ENCODE data around the gene NRP1. TPM values are rescaled to one million over a fixed set of nuclear protein-coding genes. Genes with fewer than 3 reads are reported as not detected.

Gene NRP1
- total RNA-seq, 2 experiments from 2014 or later = 1.9 to 2.0 TPM

DNA sequence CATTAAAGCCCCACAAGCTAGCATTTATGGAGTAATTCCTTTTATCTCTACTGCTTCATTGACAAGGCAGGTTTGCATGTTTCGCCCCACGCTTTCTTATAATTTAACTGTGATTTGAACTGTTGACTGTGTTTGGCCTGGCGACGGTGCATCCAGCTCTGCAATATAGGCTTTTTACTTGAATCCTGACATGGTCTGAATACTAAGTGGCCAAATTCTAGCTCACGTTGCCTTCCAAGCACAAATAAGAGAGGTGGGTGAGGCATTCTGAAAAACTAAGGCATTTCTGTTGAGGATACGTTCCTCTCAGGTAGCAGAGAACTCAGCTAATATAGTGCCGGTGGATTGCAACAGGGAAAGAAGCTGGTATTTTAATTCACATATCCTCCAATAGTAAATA is 61.8 kb downstream of the NRP1 start:
- ChIA-PET POLR2A (no interaction called here), CTCF (no interaction called here)

DNA sequence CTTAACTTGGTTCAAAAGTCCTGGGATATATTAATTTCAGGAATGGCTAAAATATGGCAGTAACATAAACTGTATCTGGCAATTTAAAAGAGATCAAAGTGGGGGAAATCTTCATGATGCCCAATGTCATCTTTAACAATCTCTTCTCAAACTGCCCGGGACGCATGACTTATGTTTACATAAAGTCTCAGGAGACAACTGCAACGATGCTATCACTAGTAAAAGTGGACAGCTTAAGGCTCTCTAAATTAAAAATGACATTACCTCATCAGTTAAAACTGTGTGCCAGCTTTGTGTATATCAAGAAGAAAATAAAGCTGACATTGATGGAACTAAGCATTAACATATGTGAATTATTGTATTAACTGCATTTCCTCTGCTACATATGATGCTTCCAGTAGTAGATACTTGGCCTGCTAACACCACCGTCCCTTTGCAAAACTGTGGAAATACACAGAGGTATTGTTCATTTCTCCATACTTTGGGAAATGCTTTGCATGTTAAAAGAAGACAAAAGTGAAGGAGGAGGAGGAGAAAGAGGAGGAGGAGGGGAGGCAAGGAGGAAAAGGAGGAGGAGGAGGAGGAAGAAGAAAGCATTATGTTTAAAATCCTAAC is 62.4 kb downstream of the NRP1 start:
- ChIA-PET POLR2A (no interaction called here), CTCF (no interaction called here)

GRCh38 chr10:33270971-33271370 is 63.5 kb downstream of the NRP1 start:
- POLR2A ChIA-PET = no interaction called here
- CTCF ChIA-PET = no interaction called here

GRCh38 chr10:33267708-33268107 is 66.8 kb downstream of the NRP1 start:
- ChIA-PET POLR2A (no interaction called here), CTCF (no interaction called here)

DNA sequence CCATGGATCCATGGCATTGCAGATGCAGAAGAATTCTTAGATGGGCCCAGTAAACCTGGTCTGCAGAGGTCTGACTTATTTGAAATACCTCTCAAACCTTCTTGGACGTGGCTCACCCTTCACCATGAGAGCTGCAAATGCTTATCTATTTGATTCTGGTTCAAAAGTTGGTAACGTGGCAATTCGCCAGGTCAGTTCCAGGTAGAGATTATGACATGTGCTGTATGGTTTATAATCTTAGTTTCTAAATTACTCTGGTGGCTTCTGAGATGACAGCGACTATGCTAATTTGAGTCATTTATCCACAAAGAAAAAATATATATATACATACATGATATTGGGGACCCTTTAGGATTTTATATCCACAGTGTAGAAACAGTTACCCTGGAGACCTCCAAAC is 68.8 kb downstream of the NRP1 start:
- ChIA-PET POLR2A (no interaction called here), CTCF (no interaction called here)

- POLR2A ChIA-PET = interaction anchor here (1.5 kb wide), 1 partner anchor 11 kb away, joined by 7 read pairs; no protein-coding TSS in a partner anchor
Measured at GRCh38 chr10:33263453-33263852, 71.0 kb downstream of the NRP1 start.

GRCh38 chr10:33262871-33263270 is 71.6 kb downstream of the NRP1 start:
- CTCF ChIA-PET = interaction anchor here (0.7 kb wide), 1 partner anchor 8 kb away, joined by 3 read pairs; no protein-coding TSS in a partner anchor

More at GRCh38 chr10:33263453-33263852, 71.0 kb downstream of the NRP1 start:
- CTCF ChIA-PET = interaction anchor here (0.7 kb wide), 2 partner anchors 8 to 190 kb away, joined by 3 read pairs; no protein-coding TSS in a partner anchor

DNA sequence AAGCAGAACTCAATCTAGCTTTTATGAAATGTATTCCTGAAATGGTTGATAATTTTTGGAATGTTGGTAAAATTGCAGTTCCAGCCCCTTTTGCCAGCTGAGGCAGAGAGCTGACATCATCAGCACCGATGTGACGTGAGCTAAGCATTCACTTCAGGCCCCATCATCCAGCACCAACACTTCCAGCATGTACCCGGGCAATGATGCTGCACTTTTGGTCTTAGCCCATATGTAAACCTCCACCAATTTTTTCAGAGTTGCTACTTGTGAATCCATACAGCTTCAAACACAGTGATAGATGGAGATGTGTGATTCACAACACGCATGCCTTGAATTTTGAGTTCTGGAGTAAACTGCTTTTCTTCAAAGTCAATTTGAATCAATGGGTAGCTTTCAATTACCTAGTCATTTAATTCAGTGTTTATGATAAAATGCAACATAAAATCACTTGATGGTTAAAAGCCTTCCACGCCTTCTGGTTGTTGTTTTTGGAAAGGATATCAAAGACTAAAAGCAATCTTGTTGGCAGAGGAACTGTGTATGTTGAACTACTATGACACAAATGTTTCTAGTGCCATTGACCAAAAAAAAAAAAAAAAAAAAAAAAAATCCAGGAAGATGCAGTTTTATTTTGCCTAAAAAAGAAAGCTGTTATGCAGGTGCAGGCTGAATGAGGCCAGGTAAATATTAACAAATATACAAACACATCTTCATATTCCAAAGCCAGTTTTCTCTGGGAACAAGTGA is 73.9 kb downstream of the NRP1 start:
- POLR2A ChIA-PET = no interaction called here
- CTCF ChIA-PET = interaction anchor here (0.7 kb wide), 1 partner anchor 73 kb away, joined by 3 read pairs; no protein-coding TSS in a partner anchor

More at GRCh38 chr10:33262871-33263270, 71.6 kb downstream of the NRP1 start:
- POLR2A ChIA-PET = interaction anchor here (1.5 kb wide), 1 partner anchor 10 kb away, joined by 7 read pairs; no protein-coding TSS in a partner anchor

- ChIA-PET POLR2A (no interaction called here), CTCF (interaction anchor here (0.5 kb wide), 1 partner anchor 144 kb away, joined by 3 read pairs; no protein-coding TSS in a partner anchor)
Measured at GRCh38 chr10:33258967-33259366, 75.5 kb downstream of the NRP1 start.

DNA sequence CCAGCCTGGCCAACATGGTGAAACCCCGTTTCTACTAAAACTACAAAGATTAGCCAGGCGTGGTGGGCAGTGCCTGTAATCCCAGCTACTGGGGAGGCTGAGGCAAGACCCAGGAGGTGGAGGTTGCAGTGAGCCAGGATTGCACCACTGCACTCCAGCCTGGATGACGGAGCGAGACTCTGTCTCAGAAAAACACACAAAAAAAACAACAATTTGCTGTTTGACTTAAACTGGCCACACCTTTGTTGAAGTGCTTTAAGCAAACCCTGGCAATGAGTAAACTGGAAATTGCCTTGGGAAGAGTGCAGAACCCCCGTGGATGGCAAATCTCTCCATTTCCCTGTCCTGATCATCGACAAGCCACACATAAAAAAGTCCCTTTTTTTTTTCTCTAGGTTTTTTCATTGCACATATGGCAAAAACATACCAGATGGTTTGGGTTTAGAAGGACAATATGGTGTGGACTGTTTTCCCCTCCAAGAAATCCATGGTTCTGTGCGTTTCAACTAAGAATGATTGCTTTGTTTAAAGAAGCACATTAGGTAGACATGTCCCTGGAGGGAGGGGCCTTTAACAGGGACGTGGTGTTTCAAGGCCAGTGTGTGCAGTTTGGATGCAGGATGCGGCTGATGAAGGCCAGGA is 76.9 kb downstream of the NRP1 start:
- CTCF ChIA-PET = no interaction called here
- POLR2A ChIA-PET = no interaction called here

- ChIA-PET POLR2A (no interaction called here), CTCF (no interaction called here)
Measured at GRCh38 chr10:33256458-33256857, 78.0 kb downstream of the NRP1 start.

DNA sequence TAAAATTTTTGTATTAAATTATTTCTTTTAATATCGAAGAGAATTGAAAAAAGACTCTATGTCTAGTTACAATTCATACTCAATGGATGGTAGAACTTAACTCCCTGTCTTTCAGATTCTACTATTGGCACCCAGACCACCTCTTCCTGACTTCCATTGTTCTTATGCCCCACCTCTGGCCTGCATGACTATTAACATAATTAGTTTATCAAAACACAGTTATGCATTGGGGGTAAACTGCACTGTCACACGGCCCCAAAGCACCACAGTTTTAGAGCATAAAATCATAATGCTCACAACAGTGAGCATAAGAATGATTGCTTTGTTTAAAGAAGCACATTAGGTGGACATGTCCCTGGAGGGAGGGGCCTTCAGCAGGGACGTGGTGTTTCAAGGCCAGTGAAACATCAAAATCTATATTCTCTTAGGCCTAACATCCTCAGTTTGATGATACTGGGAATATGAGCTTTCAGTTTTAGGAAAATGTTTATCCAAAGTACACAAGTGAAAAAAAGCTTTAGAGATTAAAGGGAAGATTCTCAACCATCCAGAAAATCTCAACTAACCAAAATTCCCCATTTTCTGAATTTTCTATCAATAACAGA is 79.8 kb downstream of the NRP1 start:
- POLR2A ChIA-PET = no interaction called here

GRCh38 chr10:33253411-33253810 is 81.1 kb downstream of the NRP1 start:
- ChIA-PET POLR2A (interaction anchor here (0.7 to 1.0 kb wide), 3 partner anchors 10 to 307 kb away, joined by 4 to 7 read pairs (median 5); no protein-coding TSS in a partner anchor), CTCF (no interaction called here)

More for the DNA sequence above, 79.8 kb downstream of the NRP1 start:
- CTCF ChIA-PET = interaction anchor here (0.9 kb wide), 1 partner anchor 8 kb away, joined by 3 read pairs; no protein-coding TSS in a partner anchor

DNA sequence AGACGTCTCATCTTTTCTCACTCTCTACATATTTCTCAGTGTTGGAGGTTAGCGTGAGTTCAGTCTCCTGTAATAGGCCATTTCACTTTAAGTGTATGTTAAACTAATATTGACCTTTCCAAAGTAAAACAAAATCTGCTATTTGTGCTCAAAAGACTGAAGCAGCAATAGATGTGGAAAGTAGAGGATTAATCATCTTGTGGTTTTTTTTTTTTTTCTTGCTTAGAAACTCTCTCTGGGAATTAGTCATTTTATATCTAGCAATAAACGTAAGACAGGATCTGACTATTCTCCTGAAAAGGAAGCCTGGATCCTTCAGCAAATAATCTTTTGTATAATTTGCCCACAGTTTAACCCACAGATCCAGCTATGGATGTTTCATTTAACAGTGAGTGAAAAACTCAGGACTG is 81.7 kb downstream of the NRP1 start:
- ChIA-PET POLR2A (interaction anchor here (0.7 to 1.0 kb wide), 3 partner anchors 11 to 308 kb away, joined by 4 to 7 read pairs (median 5); no protein-coding TSS in a partner anchor), CTCF (no interaction called here)

DNA sequence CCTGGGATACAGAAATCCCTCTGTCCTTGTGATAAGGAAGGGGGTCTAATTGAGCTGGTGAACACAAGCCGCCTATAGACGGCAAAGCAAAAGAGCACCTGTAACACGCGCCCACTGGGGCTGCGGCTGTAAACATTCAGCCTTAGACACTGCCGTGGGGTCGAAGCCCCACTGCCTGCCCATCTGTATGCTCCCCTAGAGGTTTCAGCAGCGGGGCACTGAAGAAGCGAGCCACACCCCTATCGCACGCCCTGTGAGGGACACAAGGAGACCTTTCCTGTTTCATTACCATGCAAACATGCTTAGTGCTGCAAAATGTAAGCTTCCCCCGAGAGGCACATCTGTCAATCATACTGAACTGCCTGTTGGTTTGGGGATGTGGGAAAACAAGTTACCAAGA is 82.1 kb downstream of the NRP1 start:
- ChIA-PET CTCF (no interaction called here), POLR2A (interaction anchor here (1.0 kb wide), 1 partner anchor 11 kb away, joined by 7 read pairs; no protein-coding TSS in a partner anchor)

GRCh38 chr10:33249659-33250345 is 84.7 kb downstream of the NRP1 start:
- POLR2A ChIA-PET = no interaction called here
- CTCF ChIA-PET = interaction anchor here (0.6 to 0.7 kb wide), 3 partner anchors 116 to 302 kb away, joined by 3 to 4 read pairs (median 3); no protein-coding TSS in a partner anchor

GRCh38 chr10:33249137-33249536 is 85.3 kb downstream of the NRP1 start:
- POLR2A ChIA-PET = no interaction called here
- CTCF ChIA-PET = no interaction called here

GRCh38 chr10:33248638-33249037 is 85.8 kb downstream of the NRP1 start:
- ChIA-PET CTCF (no interaction called here), POLR2A (no interaction called here)

- ChIA-PET CTCF (no interaction called here), POLR2A (no interaction called here)
Measured at GRCh38 chr10:33247221-33247922, 87.1 kb downstream of the NRP1 start.
